Cerebellar nuclear complex (tissue), 1 donor: ENCODE data around the gene CYP2D6.
"Not testable (repeated sequence)": the region's sequence is repeated elsewhere in the genome, so short reads cannot be mapped to it uniquely, and the experiment has no call there.

Source experiments
- DNase-seq, 2 experiments: peaks; one replicate each; lab custom pipeline; 2025; lab: John Stamatoyannopoulos, UW

The CYP2D6 gene

DNA sequence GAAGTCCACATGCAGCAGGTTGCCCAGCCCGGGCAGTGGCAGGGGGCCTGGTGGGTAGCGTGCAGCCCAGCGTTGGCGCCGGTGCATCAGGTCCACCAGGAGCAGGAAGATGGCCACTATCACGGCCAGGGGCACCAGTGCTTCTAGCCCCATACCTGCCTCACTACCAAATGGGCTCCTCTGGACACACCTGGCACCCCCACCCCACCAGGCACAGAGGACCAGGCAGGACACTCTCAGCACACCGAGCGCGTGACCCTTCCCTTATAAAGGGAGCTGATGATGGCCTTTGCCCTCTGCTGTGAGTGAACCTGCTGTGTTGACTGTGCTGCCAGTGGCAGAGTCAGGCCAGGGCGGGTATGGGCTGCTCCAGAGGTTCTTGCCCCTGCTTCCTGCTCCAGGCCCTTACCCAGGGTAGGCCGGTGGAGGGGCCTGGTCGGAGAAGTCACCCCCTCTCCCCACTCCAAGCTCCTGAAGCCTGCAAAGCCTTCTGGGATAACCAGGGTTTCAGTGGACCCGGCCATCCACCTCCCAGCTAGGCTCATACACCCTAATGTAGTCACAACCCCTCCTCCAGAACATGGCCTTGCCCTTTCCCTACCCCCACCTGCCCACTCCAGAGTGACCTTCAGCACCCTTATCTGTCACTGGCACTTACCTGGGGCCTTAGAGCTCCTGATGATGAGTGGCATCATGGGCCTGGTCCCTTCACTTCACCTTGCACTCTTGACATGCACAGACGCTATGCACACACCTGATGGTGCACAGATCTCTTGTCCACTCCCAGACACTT is at the start of gene CYP2D6:
Gene CYP2D6, minus strand, starts transcription at position 172 of the 793 bp plus-strand sequence. Its CDS starts 19 bp downstream, at position 153.
- DNase-seq: not testable (repeated sequence)

DNA sequence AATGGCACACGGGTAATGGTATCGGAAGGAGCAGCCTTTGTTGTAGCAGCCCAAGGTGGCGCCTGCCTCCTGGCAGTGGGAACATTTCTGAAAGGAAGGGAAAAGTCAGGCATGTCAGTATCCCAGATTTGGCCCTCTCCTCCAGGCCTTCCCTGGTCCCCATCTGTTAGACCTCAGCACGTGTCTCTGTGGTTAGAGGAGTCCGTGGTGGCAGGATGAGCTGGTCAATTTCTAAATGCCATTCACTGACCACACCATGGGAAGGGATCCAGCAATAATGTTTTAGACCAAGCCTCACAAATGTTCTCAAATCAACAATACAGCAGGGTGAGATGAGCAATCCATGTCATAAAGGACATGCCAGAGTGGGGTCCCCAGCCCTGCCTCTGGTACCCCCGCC is 49.0 kb upstream of the CYP2D6 start:
- peak in 1 of 2 experiments; percentile 39 for DNase-seq

DNA sequence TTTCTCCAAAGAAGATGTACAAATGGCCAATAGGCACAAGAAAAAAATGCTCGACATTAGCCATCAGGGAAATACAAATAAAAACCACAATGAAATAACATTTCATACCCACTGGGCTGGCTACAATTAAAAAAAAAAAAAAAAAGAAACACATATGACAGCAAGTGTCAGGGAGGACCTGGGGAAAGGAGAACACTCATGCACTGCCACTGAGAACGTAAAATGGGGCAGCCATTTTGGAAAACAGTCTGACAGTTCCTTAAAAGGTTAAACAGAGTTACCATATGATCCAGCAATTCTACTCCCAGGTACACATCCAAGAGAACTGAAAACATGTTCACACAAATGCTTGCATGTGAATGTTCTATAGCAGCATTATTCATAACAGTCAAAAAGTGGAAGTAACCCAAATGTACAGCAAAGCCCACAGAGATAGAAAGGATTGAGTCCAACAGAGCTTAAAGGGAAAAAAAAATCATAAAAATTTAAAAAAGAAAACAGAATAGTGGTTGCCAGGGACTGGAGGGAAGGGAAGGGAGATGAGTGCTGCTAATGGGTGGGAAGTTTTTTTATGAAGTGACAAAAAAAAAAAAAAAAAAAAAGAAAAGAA is 48.4 kb upstream of the CYP2D6 start:
- no peak for DNase-seq

DNA sequence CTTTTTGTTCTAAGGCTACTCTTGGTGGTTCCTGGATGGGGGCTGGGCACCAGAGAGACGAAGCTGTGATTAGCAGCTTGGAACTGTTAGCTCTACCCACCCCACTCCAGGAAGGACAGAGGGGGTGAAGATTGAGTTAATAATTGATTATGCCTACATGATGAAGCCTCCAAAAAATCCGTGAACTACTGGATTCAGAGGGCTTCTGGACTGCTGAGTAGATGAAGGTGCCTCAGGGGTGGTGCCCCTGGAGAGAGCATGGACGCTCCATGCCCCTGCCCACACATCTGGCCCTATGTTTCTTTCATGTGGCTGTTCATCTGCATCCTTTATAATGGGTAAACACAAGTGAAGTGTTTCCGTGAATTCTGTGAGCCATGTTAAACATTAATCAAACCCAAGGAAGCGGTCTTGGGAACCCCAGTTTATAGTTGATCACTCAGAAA is 47.3 kb upstream of the CYP2D6 start:
- no peak for DNase-seq

- DNase-seq: no peak
Observed at GRCh38 chr22:42176255-42176915, 45.8 kb upstream of the CYP2D6 start.

GRCh38 chr22:42174062-42174461 is 43.5 kb upstream of the CYP2D6 start:
- no peak for DNase-seq

DNA sequence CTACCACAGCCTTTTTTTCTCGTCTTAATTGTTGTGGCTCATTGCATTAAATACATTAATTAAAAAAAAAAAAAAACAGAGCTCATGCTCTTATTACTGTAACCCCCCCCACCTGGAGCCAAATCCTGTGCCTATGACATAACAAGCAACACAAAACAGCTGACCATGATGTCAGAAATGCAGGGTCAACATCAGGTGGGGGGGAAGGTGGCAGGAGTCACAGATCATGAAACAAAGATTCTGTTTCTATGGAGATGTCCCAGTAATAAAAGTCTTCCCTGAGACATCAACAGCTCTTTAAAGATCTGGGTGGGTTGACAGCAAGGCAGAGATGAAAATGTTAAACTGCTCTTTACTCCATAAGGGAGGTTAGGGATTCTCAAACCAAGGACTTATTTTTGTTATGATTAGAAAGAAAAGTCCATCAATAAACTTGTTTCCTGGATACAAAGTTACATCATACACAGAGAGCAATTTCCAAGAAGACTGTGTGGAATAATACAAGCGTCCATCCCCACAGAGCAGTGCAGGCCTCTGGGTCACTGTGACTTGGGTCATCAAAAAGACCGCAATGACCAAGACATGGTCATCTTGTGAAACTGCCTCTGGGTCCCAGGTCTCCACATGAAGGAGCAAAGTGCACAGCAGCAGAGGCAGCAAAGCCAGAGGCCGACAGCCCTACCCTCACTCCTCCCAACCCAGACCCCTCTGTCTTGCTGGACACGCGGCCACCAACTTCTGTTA is 42.7 kb upstream of the CYP2D6 start:
- no peak for DNase-seq

- DNase-seq: no peak
Observed at GRCh38 chr22:42172773-42173172, 42.2 kb upstream of the CYP2D6 start.

- no peak for DNase-seq
Observed at GRCh38 chr22:42171946-42172719, 41.5 kb upstream of the CYP2D6 start.

DNA sequence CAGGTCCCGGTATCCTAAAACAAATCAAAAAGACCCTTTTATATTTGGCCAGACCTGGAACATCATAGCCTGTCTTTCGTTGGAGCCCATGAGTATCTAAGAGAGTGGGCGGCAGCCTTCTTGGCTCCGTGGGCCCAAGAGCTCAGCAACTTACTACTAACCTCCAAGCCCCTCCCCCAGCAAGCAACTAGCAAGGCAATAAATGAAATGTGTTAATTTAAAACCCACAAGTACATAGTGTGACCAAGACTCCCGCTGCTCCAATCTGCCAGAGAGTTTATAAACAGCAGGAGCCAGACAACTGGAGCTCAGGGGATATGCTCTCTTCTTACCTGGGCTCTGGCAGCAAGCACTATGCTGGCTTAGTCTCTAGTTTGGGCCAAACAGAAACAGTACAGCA is 40.8 kb upstream of the CYP2D6 start:
- DNase-seq: no peak

DNA sequence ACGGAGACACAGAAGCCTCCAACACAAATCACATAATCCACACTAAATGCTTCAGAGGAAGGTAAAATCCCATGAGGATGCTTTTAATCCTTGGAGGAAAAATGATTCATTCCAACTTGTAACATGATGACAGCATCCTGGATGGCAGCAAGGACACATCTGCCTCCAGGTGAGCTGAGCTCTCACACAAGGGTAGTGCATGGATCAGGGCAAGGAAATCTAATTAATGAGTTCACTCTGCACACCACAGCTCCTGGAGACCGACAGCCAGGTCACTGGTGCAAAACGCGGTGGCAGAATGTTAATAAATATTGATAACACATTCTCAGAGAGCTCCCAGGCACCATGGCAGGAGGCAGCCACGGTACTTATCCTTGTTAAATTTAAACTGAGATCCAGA is 40.3 kb upstream of the CYP2D6 start:
- DNase-seq: no peak

GRCh38 chr22:42169055-42169469 is 38.5 kb upstream of the CYP2D6 start:
- DNase-seq: peak in 1 of 2 experiments; percentile 33

- DNase-seq: no peak
Observed at GRCh38 chr22:42168476-42168875, 37.9 kb upstream of the CYP2D6 start.

GRCh38 chr22:42167066-42167465 is 36.5 kb upstream of the CYP2D6 start:
- DNase-seq: no peak

GRCh38 chr22:42164901-42165300 is 34.3 kb upstream of the CYP2D6 start:
- no peak for DNase-seq

DNA sequence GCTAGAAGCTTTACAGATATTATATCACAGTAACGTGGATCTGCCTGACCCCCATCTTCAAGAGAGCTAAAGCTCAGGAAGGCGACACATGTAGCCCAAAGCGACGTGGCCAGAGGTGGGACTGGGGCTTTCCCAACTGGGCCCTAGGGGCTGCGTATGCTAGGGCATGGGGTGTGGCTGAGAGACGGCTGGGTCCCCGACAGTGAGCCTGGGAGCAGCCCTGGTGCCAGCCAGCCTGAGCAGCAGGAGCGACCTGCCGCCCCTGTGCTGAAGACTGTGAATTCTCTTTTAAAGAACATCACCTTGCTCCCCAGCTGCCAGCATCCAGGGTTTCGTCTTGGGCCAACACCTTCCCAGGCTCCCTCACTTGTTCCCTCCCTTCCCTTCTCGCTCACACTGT is 32.9 kb upstream of the CYP2D6 start:
- no peak for DNase-seq

GRCh38 chr22:42162728-42163489 is 32.3 kb upstream of the CYP2D6 start:
- DNase-seq: no peak

GRCh38 chr22:42160830-42161696 is 30.5 kb upstream of the CYP2D6 start:
- no peak for DNase-seq

GRCh38 chr22:42160251-42160650 is 29.6 kb upstream of the CYP2D6 start:
- no peak for DNase-seq
